ENCODE measurements around the gene KCTD14. TPM values are rescaled to one million over a fixed set of nuclear protein-coding genes. Genes with fewer than 3 reads are reported as not detected.

KCTD14 gene
- total and polyA plus RNA-seq, 9 of the 15 experiments (the other 6 are each of a cell fraction or from before 2014, with no cell fraction given) = 0.04 to 0.30 (median 0.11) TPM; not detected in 2

- intact Hi-C loops (cut with micrococcal nuclease) (loop anchor here (10.0 kb wide), 1 partner anchor 386 kb away; no protein-coding TSS in a partner anchor), in situ Hi-C loops (cut with MboI) (no loop called here)
- peak; percentile 19 for FAIRE-seq
- Histone ChIP-seq H2AFZ (ENCODE audit: low read depth, low read length) (peak overlapping the region; percentile 95), H3K9ac (ENCODE audit: insufficient read depth in 1 of 2, low read depth in 2 of 2, low read length in 2 of 2) (peak overlapping the region; percentile 4 to 86; a peak in 3 of 4 replicates), H3K36me3 (ENCODE audit: control insufficient read depth, insufficient read depth, low read length) (no peaks in the 10 kb centered on the region), H3K4me1 (replicated peaks in 1 of 2; ENCODE audit: control insufficient read depth in 2 of 2, insufficient read depth in 2 of 2, low read length in 2 of 2) (peaks cover 28 to 29% of the 10 kb centered on the region in 2 experiments), H3K9me3 (replicated peaks; ENCODE audit: control insufficient read depth, insufficient read depth, low read depth, low read length) (no peaks in the 10 kb centered on the region), H3K27ac (ENCODE audit: extremely low read depth, low read depth, low read length) (peak overlapping the region; percentile 75), H3K27me3 (ENCODE audit: control insufficient read depth in 2 of 2, insufficient read depth in 2 of 2, low read length in 2 of 2) (no peaks in the 10 kb centered on the region; a peak in 1 of 5 replicates), H3K79me2 (ENCODE audit: control insufficient read depth, insufficient read depth, low read length) (no peaks in the 10 kb centered on the region), H4K20me1 (replicated peaks; ENCODE audit: control insufficient read depth, insufficient read depth, low read length) (no peaks in the 10 kb centered on the region), H3K9me1 (ENCODE audit: control insufficient read depth, insufficient read depth, low read length) (no peaks in the 10 kb centered on the region), H3K4me2 (ENCODE audit: insufficient read depth, low read length) (peak overlapping the region; percentile 71), H3K4me3 (no peak overlapping the region)
- CTCF ChIA-PET (ENCODE audit: low intra/inter-chr PET ratio) = no interaction called here
- BruUV-seq (replicated peaks) = no TSS peak
- ATAC-seq = peak; percentile 71
- WGBS (ENCODE audit: insufficient coverage, low coverage, missing lambda C conversion rate) = 50% methylated on average over 15 of the region's 15 CpGs
- POLR2A ChIA-PET = interaction anchor here (0.7 to 1.2 kb wide), 6 partner anchors 9 to 147 kb away, joined by 3 to 5 read pairs (median 3); partner anchors contain the start of gene KCTD21
- DNase-seq (ENCODE audit: extremely low read depth in 1 of 4, low spot score in 3 of 4) = peak; percentile 46 to 70 (median 57)
- TF ChIP-seq RCOR1 (IDR thresholded peaks at IDR 0.05; ENCODE audit: borderline replicate concordance in 1 of 2, low read depth in 2 of 2, low read length in 2 of 2) (no peak), XRCC5 (IDR thresholded peaks at IDR 0.05; ENCODE audit: low read depth, low read length) (no peak), HDAC3 (IDR thresholded peaks at IDR 0.05; ENCODE audit: borderline replicate concordance, partially characterized antibody) (no peak), ZNF140 (CRISPR knock-in tag; IDR thresholded peaks at IDR 0.05) (no peak), RERE (CRISPR knock-in tag; IDR thresholded peaks at IDR 0.05; ENCODE audit: borderline replicate concordance) (no peak), ZBTB1 (CRISPR knock-in tag; IDR thresholded peaks at IDR 0.05; ENCODE audit: borderline replicate concordance, low read depth) (no peak), CBX8 (IDR thresholded peaks at IDR 0.05; ENCODE audit: borderline replicate concordance, extremely low read depth, low read depth, low read length, poor library complexity, severe bottlenecking) (no peak)
- TF ChIP-seq, protein P1, sequence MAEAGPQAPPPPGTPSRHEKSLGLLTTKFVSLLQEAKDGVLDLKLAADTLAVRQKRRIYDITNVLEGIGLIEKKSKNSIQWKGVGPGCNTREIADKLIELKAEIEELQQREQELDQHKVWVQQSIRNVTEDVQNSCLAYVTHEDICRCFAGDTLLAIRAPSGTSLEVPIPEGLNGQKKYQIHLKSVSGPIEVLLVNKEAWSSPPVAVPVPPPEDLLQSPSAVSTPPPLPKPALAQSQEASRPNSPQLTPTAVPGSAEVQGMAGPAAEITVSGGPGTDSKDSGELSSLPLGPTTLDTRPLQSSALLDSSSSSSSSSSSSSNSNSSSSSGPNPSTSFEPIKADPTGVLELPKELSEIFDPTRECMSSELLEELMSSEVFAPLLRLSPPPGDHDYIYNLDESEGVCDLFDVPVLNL (CRISPR knock-in tag; IDR thresholded peaks at IDR 0.05; ENCODE audit: low read depth) = no peak
- TF ChIP-seq, protein P2, sequence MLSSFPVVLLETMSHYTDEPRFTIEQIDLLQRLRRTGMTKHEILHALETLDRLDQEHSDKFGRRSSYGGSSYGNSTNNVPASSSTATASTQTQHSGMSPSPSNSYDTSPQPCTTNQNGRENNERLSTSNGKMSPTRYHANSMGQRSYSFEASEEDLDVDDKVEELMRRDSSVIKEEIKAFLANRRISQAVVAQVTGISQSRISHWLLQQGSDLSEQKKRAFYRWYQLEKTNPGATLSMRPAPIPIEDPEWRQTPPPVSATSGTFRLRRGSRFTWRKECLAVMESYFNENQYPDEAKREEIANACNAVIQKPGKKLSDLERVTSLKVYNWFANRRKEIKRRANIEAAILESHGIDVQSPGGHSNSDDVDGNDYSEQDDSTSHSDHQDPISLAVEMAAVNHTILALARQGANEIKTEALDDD (IDR thresholded peaks at IDR 0.05) = 0 out of 2 replicates have a peak, but pooled peaks have one; percentile 40
Observed at GRCh38 chr11:78040691-78041379, 17.8 kb upstream of the KCTD14 start.
